HT-29 (cell line): ENCODE data around the gene ADD3. TPM values are rescaled to one million over a fixed set of nuclear protein-coding genes. Genes with fewer than 3 reads are reported as not detected.
A peak's percentile ranks its signal among the peaks of the same experiment; 100 is the strongest.
"Not testable (repeated sequence)": the region's sequence is repeated elsewhere in the genome, so short reads cannot be mapped to it uniquely, and the experiment has no call there.

Source experiments
- DNase-seq: peaks from one replicate; pipeline ENCODE4 v3.0.0-alpha.2; 2015; ENCODE audit warnings: low spot score
- total RNA-seq: library from RNA; depleted of rRNA; stranded (reverse); fragments of >200 nt; shearing (Covaris generic); gene quantifications from 2 replicates; pipeline ENCODE4 v1.2.3, GENCODE V29; 2014

ADD3 gene
- total RNA-seq, 1 experiment from 2014 or later = 73.6 TPM

- DNase-seq = no peak
Measured at GRCh38 chr10:110101464-110102144, 93.8 kb downstream of the ADD3 start.

DNA sequence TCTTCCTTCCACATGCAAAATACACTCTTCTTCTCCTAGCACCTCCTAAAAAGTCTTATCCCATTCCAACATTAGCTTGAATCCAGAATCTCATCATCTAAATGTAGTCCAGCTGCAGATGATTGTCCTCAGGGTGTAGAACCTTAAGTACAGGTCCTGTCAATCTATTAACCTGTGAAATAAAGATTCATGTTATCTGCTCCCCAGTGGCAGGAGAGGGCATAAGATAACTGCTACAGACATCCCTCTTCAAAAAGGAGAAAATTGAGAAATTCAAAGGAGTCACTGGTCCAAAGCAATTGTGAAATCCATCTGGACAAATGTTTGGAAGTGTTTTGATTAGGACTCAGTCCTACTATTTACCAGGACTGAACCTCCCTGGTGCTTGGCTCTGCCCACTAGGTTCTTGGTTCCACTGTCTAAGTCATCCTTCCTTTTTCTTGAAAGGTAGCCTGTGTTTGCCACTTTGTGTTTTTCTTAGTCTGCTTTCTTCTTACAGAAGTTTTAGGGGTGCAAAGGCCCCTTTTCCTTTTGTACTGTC lies 96.2 kb downstream of the ADD3 start:
- no peak for DNase-seq

- no peak for DNase-seq
Measured at GRCh38 chr10:110105873-110106272, 98.1 kb downstream of the ADD3 start.

DNA sequence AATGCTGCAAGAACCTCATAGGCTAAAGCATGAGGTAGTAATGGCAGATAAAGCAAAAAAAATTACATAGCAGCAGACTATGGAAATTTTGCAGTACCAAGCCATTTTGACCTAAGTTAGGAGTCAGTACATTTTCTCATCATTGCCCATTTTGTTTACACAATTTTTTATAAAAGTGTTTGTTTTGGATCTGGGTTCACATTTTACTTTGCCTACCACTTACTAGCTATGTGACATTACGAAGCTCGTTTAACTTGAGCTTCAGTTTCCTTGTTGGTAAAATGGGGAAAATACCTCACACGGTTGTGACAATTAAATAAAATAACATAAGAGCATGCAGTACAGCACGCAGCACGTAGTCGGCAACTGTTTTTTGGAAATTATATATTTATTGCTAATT lies 99.6 kb downstream of the ADD3 start:
- no peak for DNase-seq

DNA sequence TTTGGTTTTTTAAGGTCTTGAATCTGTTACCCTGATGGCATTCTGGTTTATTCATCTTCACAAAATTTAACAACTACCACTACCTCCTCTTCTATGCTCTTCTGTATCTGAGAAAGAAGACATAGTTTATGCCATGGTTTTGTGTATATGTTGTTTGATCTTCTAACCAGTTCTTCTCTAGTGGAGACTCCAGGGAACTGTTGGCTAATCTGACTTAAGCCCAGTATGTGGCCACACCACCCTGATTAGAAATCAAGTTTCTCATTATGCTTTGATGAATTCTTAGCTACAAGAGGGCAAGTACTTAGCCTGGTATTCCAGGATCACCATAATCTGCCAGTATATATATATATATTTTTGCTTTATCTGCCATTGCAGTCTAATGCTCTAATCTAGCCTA lies 100.1 kb downstream of the ADD3 start:
- no peak for DNase-seq

DNA sequence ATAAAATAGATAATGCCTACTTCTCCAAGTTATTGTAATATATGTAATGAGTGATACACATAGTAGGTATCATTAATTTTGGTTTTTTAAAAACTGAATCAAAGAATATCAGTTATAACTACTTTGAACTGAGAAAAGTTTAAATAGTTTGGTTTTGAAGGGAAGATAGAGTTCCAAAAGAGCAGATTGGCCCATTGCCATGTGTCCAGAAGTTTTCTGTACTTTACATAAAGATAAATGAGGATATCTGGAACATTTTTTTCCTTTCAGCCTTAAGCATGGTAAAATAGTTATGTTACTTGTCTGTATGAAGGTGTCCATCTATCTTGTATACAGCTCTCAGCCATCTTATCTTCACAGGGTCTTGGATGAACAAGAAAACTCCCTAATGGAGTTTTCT lies 101.7 kb downstream of the ADD3 start:
- DNase-seq = no peak

DNA sequence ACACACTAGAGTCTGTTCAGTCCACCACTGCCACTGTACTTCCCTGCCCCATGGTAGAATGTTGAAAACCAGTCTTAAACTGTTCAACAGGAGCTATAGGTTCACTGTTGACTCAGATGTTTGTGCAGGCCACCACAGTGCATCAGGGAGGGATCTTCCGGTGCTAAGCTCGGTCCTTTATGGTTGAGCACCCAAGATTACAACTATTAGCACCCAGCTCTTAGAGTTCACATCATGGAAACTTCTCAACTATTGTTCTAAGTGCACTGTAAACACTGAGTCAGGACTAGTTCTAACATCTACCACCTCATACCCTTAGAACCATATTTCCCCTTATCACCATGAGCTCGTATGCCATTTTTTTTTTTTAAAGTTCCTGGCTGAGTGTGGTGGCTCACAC lies 102.6 kb downstream of the ADD3 start:
- DNase-seq = no peak

GRCh38 chr10:110113670-110114337 lies 106.0 kb downstream of the ADD3 start:
- DNase-seq = no peak

DNA sequence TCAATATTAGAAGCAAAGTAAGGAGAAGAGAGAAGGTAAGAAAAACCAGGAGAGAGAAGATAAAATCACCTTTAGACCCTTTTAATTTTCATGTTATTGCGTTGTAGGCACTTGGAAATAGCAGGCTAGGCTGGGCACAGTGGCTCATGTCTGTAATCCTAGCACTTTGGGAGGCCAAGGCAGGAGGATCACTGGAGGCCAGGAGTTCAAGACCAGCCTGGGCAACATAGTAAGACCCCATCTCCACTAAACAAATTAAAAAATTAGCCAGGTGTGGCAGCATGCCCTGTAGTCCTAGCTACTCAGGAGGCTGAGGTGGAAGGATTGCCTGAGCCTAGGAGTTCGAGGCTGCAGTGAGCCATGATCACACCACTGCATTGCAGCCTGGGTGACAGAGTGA lies 106.9 kb downstream of the ADD3 start:
- DNase-seq = not testable (repeated sequence)

- DNase-seq = no peak
Measured at GRCh38 chr10:110115784-110116520, 108.2 kb downstream of the ADD3 start.

DNA sequence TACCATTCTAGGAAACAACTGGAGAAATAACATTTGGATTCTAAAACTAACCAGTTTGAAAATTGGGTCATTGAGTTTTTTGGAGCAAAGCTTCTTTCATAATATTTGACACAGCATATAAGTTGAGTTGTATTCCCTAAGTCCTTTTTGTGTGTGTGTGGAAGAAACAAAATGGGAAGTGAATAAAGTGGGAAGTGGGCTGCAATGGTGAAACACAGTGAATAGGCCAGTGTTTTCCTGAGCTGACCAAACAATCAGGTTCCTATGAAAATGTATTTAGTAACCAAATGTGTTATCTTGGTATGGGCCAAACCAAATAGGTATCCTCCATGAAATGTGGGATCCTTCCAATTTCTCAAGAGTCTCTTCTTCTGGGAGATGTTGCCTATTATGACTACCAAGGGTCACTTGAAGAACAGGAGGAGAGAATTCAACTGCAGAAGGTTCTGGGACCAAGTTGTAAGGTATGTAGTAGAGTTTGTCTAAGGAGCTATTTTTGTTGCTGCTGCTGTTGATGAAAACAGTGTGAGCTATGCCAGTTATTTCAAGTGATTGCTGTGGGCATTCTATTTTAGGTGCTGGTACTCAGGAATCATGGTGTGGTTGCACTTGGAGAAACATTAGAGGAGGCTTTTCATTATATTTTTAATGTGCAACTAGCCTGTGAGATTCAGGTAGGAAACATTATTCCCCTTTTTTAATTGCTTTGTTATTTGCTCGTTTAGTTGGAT lies 111.3 kb downstream of the ADD3 start:
- DNase-seq = no peak

GRCh38 chr10:110123594-110123993 lies 115.8 kb downstream of the ADD3 start:
- DNase-seq = no peak

DNA sequence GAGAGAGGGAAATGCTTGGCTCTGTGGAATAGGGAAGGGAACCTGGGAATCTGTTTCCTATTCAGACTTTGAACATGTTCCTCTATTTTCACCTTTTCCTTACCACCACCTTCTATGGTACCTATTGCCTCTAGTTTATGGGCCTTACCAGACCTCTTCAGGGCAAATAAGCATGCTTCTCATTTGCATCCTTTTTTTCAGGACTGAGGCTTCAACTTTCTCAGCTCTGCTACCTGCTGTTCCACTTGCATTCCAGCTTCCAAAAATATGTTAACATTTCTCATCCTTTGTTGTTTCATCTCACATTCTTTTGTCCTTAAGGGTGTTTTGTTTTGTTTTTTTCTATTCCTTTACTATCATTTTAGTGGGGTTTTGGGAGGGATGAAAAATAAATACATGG lies 121.7 kb downstream of the ADD3 start:
- no peak for DNase-seq

GRCh38 chr10:110134917-110135316 lies 127.1 kb downstream of the ADD3 start:
- no peak for DNase-seq

GRCh38 chr10:110135836-110136235 lies 128.1 kb downstream of the ADD3 start:
- not testable (repeated sequence) for DNase-seq

DNA sequence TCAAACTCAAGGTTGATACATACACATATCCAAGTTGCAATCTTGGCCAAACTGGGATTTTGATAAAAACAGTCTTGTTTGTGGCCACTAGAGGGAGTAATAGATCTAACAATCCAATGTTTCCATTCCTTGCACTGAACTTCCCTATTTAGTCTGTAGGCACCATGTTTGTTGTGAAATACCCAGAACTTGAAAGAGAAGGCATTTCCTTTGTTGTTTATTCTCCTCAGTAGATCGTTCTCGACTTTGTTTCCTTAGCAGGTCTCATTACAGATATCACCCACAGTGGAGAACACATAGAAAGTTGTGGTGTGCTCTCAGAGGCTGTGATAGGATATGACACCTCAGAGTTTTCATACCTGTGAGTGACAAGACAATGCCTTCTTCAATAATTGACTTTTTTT lies 129.4 kb downstream of the ADD3 start:
- peak; percentile 83 for DNase-seq

DNA sequence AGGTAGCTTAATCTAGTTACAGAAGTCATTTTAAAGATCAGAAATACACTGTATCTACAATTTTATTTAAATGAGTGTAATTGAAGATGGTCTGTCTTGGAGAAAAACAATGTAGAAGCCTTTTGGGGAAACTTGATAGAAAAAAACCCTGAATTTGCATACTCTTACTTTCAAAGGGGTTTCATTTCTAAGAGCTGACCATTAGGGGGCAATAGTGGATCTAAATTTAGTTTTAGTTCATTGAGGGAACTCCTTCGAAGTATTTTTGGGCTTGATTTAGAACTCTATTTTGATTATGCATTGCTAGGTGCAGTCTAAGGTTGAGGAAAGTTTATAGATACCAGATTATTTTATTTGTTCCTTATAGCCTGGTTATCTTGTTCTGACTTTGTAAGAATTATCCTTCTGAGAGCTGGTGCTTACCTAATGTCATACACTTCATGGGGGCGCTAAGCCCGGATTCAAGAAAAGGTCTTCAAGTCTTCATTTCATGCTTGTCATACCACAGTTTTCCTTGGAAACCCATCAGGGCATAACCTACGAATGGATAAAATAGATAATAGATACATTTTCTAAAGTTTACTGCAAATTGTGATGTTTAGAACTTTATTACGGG lies 130.5 kb downstream of the ADD3 start:
- DNase-seq = peak; percentile 67

DNA sequence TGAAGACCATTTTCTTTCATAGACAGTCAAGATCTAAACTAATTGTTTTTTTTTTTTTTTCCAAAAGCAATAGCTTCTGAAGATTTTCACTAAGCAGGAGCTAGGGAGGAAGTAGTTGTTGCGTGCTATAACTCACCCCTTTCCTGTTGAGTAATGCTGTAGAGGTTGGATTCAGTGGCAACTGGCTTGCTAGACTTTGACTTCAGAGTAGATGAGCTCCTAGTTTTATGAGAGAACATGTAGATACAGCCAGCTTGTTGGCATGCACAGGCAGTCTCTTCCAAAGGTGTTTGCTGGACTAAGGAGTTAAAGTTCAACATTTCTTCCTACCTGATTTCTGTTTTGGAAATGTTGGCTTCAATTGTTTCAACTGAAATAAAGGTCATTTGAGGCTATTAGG lies 133.4 kb downstream of the ADD3 start:
- DNase-seq = no peak

DNA sequence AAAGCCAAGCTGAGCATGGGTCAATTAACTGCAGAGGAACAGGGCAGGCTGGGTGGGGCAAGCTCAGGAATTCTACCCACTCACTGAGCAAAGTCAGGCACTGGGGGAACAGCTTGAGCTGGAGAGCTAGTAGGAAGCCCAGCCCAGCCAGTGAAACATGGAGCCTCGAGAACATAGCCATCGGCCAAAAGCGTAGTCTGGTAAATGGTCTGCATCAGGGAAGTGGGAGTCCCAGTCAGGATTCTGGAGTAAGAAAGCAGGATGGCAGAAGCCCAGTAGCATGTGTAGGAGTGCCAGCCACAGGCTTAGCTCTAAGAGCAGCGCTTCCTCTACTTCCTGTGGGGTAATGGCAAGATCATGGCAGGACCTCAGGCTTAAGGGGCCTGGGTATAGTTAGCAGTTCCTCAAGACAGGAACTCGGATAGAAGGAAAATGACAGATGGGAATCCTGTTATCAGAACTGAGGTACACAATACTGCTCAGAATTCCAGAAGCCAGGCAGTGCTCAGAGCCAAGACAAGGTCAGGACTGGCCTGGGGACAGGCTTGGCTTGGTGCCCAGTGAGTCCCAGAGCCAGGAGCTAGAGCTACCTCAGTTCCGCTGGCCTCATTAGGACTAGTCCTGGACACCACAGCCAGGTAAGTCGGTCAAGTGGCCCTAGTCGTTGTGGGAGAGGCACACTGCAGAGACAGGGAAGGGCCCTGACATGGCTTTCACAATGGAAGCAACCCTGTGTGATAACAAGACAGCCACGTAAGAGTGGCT lies 134.3 kb downstream of the ADD3 start:
- peak; percentile 20 for DNase-seq

- no peak for DNase-seq
Measured at GRCh38 chr10:110142965-110143364, 135.2 kb downstream of the ADD3 start.

DNA sequence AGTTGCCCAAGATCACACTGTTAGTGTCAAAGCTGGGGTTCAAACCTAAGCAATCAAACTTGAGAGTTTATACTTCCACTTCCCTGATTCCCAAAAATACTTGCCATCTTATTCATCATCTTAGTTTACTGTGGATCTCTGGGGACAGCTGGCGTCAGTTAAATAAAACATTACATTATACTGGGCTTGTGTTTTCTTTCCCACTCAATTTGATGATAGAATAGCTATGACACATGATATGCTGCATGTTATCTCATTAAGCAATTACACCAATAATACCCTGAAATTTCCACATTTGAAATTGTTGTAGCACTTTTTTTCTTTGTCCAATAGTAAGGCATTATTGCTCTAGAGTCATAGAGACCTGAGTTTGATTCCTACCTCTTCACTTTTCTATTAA lies 136.7 kb downstream of the ADD3 start:
- no peak for DNase-seq
